ENCODE results near the gene RIC3. TPM values are rescaled to one million over a fixed set of nuclear protein-coding genes. Genes with fewer than 3 reads are reported as not detected.

Gene RIC3
- polyA plus RNA-seq, 4 donors: 0.45 to 3.7 (median 1.8) TPM

- Histone ChIP-seq H3K9me3 (ENCODE audit: control insufficient read depth in 2 of 2, insufficient read depth in 1 of 2, low read depth in 1 of 2, low read length in 1 of 2) (no peaks in the 10 kb centered on the region), H3K36me3 (ENCODE audit: control insufficient read depth in 3 of 3, insufficient read depth in 2 of 3, low read depth in 1 of 3, low read length in 3 of 3) (peaks cover 0 to 2% (median 0%) of the 10 kb centered on the region in 3 donors), H3K4me1 (ENCODE audit: control insufficient read depth in 3 of 3, insufficient read depth in 2 of 3, low read depth in 1 of 3, low read length in 2 of 3) (peaks cover 0 to 14% (median 0%) of the 10 kb centered on the region in 3 donors), H3K27me3 (ENCODE audit: control insufficient read depth in 3 of 3, insufficient read depth in 3 of 3, low read length in 3 of 3) (peaks cover 9 to 32% (median 9%) of the 10 kb centered on the region in 3 donors), H3K4me3 (ENCODE audit: low read depth in 1 of 3, low read length in 3 of 3) (peak overlapping the region in 2 of 3 donors; percentile 48 to 52), H3K27ac (ENCODE audit: low read depth in 1 of 3, low read length in 2 of 3) (no peak overlapping the region)
- FAIRE-seq: no peak
- WGBS, 3 donors: 22 to 32% (median 31%) methylated on average over 22 to 24 of the region's 24 CpGs
- DNase-seq: no peak
Observed at GRCh38 chr11:8081591-8082250, 87.1 kb downstream of the RIC3 start.

GRCh38 chr11:8080674-8081590 lies 87.9 kb downstream of the RIC3 start, which contains the start of gene TUB:
Gene TUB, plus strand, starts transcription at chr11:8081211. Its CDS starts 300 bp downstream, at chr11:8081511.
- WGBS, 3 donors: 1 to 4% (median 1%) methylated on average over 45 to 103 of the region's 104 CpGs
- FAIRE-seq (no peak), DNase-seq (peak in 1 of 2 donors; percentile 51)
- Histone ChIP-seq H3K4me3 (ENCODE audit: low read depth in 1 of 3, low read length in 3 of 3) (peak within 1 kb of the TSS in 2 of 3 donors; percentile 52 to 54), H3K27me3 (ENCODE audit: control insufficient read depth in 3 of 3, insufficient read depth in 3 of 3, low read length in 3 of 3) (peaks cover 9 to 32% (median 9%) of the 10 kb centered on the region in 3 donors), H3K36me3 (ENCODE audit: control insufficient read depth in 3 of 3, insufficient read depth in 2 of 3, low read depth in 1 of 3, low read length in 3 of 3) (peaks cover 0 to 2% (median 0%) of the 10 kb centered on the region in 3 donors), H3K4me1 (ENCODE audit: control insufficient read depth in 3 of 3, insufficient read depth in 2 of 3, low read depth in 1 of 3, low read length in 2 of 3) (peaks cover 0 to 12% (median 0%) of the 10 kb centered on the region in 3 donors), H3K9me3 (ENCODE audit: control insufficient read depth in 2 of 2, insufficient read depth in 1 of 2, low read depth in 1 of 2, low read length in 1 of 2) (no peaks in the 10 kb centered on the region), H3K27ac (ENCODE audit: low read depth in 1 of 3, low read length in 2 of 3) (no peak within 1 kb of the TSS)

GRCh38 chr11:8080069-8080670 lies 88.7 kb downstream of the RIC3 start:
- Histone ChIP-seq H3K9me3 (ENCODE audit: control insufficient read depth in 2 of 2, insufficient read depth in 1 of 2, low read depth in 1 of 2, low read length in 1 of 2) (no peaks in the 10 kb centered on the region), H3K36me3 (ENCODE audit: control insufficient read depth in 3 of 3, insufficient read depth in 2 of 3, low read depth in 1 of 3, low read length in 3 of 3) (peaks cover 0 to 2% (median 0%) of the 10 kb centered on the region in 3 donors), H3K27ac (ENCODE audit: low read depth in 1 of 3, low read length in 2 of 3) (no peak overlapping the region), H3K27me3 (ENCODE audit: control insufficient read depth in 3 of 3, insufficient read depth in 3 of 3, low read length in 3 of 3) (peaks cover 9 to 32% (median 9%) of the 10 kb centered on the region in 3 donors), H3K4me3 (ENCODE audit: low read depth in 1 of 3, low read length in 3 of 3) (peak overlapping the region in 1 of 3 donors; percentile 54), H3K4me1 (ENCODE audit: control insufficient read depth in 3 of 3, insufficient read depth in 2 of 3, low read depth in 1 of 3, low read length in 2 of 3) (peaks cover 0 to 12% (median 0%) of the 10 kb centered on the region in 3 donors)
- no peak for DNase-seq
- WGBS, 3 donors: 82 to 86% (median 83%) methylated on average over 24 of the region's 24 CpGs
- no peak for FAIRE-seq

GRCh38 chr11:8079111-8079675 lies 89.6 kb downstream of the RIC3 start:
- DNase-seq (no peak), FAIRE-seq (no peak)
- Histone ChIP-seq H3K27me3 (ENCODE audit: control insufficient read depth in 3 of 3, insufficient read depth in 3 of 3, low read length in 3 of 3) (peaks cover 9 to 27% (median 9%) of the 10 kb centered on the region in 3 donors), H3K4me3 (ENCODE audit: low read depth in 1 of 3, low read length in 3 of 3) (no peak overlapping the region), H3K36me3 (ENCODE audit: control insufficient read depth in 3 of 3, insufficient read depth in 2 of 3, low read depth in 1 of 3, low read length in 3 of 3) (peaks cover 0 to 2% (median 0%) of the 10 kb centered on the region in 3 donors), H3K4me1 (ENCODE audit: control insufficient read depth in 3 of 3, insufficient read depth in 2 of 3, low read depth in 1 of 3, low read length in 2 of 3) (peaks cover 0 to 12% (median 0%) of the 10 kb centered on the region in 3 donors), H3K9me3 (ENCODE audit: control insufficient read depth in 2 of 2, insufficient read depth in 1 of 2, low read depth in 1 of 2, low read length in 1 of 2) (no peaks in the 10 kb centered on the region), H3K27ac (ENCODE audit: low read depth in 1 of 3, low read length in 2 of 3) (no peak overlapping the region)
- 85 to 92% (median 85%) methylated on average over 4 of the region's 4 CpGs for whole genome bisulfite sequencing, 3 donors

- Histone ChIP-seq H3K4me3 (ENCODE audit: low read depth in 1 of 3, low read length in 3 of 3) (no peak overlapping the region), H3K9me3 (ENCODE audit: control insufficient read depth in 2 of 2, insufficient read depth in 1 of 2, low read depth in 1 of 2, low read length in 1 of 2) (no peaks in the 10 kb centered on the region), H3K27ac (ENCODE audit: low read depth in 1 of 3, low read length in 2 of 3) (no peak overlapping the region), H3K36me3 (ENCODE audit: control insufficient read depth in 3 of 3, insufficient read depth in 2 of 3, low read depth in 1 of 3, low read length in 3 of 3) (no peaks in the 10 kb centered on the region), H3K27me3 (ENCODE audit: control insufficient read depth in 3 of 3, insufficient read depth in 3 of 3, low read length in 3 of 3) (peaks cover 2 to 20% (median 5%) of the 10 kb centered on the region in 3 donors), H3K4me1 (ENCODE audit: control insufficient read depth in 3 of 3, insufficient read depth in 2 of 3, low read depth in 1 of 3, low read length in 2 of 3) (peaks cover 0 to under 1% (median 0%) of the 10 kb centered on the region in 3 donors)
- 46 to 63% (median 53%) methylated on average over 2 of the region's 2 CpGs for WGBS, 3 donors
- DNase-seq (no peak), FAIRE-seq (no peak)
Observed at GRCh38 chr11:8075119-8075726, 93.6 kb downstream of the RIC3 start.

GRCh38 chr11:8071616-8072581 lies 96.9 kb downstream of the RIC3 start:
- Histone ChIP-seq H3K4me1 (ENCODE audit: control insufficient read depth in 3 of 3, insufficient read depth in 2 of 3, low read depth in 1 of 3, low read length in 2 of 3) (peaks cover 2 to 7% (median 3%) of the 10 kb centered on the region in 3 donors), H3K27ac (ENCODE audit: low read depth in 1 of 3, low read length in 2 of 3) (no peak overlapping the region), H3K9me3 (ENCODE audit: control insufficient read depth in 2 of 2, insufficient read depth in 1 of 2, low read depth in 1 of 2, low read length in 1 of 2) (no peaks in the 10 kb centered on the region), H3K4me3 (ENCODE audit: low read depth in 1 of 3, low read length in 3 of 3) (no peak overlapping the region), H3K36me3 (ENCODE audit: control insufficient read depth in 3 of 3, insufficient read depth in 2 of 3, low read depth in 1 of 3, low read length in 3 of 3) (no peaks in the 10 kb centered on the region), H3K27me3 (ENCODE audit: control insufficient read depth in 3 of 3, insufficient read depth in 3 of 3, low read length in 3 of 3) (peaks cover 0 to 11% (median 0%) of the 10 kb centered on the region in 3 donors)
- FAIRE-seq (no peak), DNase-seq (no peak)
- WGBS, 3 donors: 71 to 86% (median 79%) methylated on average over 18 of the region's 18 CpGs
